Measurements from ENCODE around the gene ARL14EP. TPM values are rescaled to one million over a fixed set of nuclear protein-coding genes. Genes with fewer than 3 reads are reported as not detected.

The ARL14EP gene
- polyA plus RNA-seq, 4 donors, result 49.2 to 67.1 (median 61.5) TPM

- DNase-seq (ENCODE audit: low read depth in 4 of 4, low spot score in 3 of 4), result no peak
Observed at GRCh38 chr11:30368394-30368793, 45.5 kb downstream of the ARL14EP start.

GRCh38 chr11:30370164-30370563 lies 47.3 kb downstream of the ARL14EP start:
- DNase-seq (ENCODE audit: low read depth in 4 of 4, low spot score in 3 of 4), result no peak

GRCh38 chr11:30377347-30377746 lies 54.4 kb downstream of the ARL14EP start:
- no peak for DNase-seq (ENCODE audit: low read depth in 4 of 4, low spot score in 3 of 4)

- no peak for DNase-seq (ENCODE audit: low read depth in 4 of 4, low spot score in 3 of 4)
Observed at GRCh38 chr11:30380846-30381245, 57.9 kb downstream of the ARL14EP start.

- no peak for DNase-seq (ENCODE audit: low read depth in 4 of 4, low spot score in 3 of 4)
Observed at GRCh38 chr11:30381879-30382278, 59.0 kb downstream of the ARL14EP start.

Other genes with a start within 250 kb of the ARL14EP start
- gene FSHB, start 92.1 kb upstream of the ARL14EP start, polyA plus RNA-seq (ENCODE audit: insufficient read length in 4 of 4), result not detected

Measured in right renal pelvis (tissue), 4 donors.